Memory B cell (primary cell): Measurements from ENCODE around the gene SEC23IP.
A peak's percentile ranks its signal among the peaks of the same experiment; 100 is the strongest.
"Not testable (repeated sequence)": the region's sequence is repeated elsewhere in the genome, so short reads cannot be mapped to it uniquely, and the experiment has no call there.

Experiments used
- ATAC-seq: fragments of 150-1000 bp; cut with Tn5 transposase; 2 replicates; pipeline ENCODE4 v1.10.0; 2021; ENCODE audit warnings: low read depth, mild to moderate bottlenecking, moderate library complexity
- DNase-seq, 2 donors: peaks; one replicate each; pipeline ENCODE4 v3.0.0; 2022; ENCODE audit warnings: low spot score in 2 of 2
- H3K27ac Mint-ChIP-seq: one replicate; pipeline ENCODE4 v1.8.0; 2022; ENCODE audit warnings: mild to moderate bottlenecking, moderate library complexity, mixed read lengths
- H3K27me3 Mint-ChIP-seq: one replicate; pipeline ENCODE4 v1.8.0; 2022; ENCODE audit warnings: mixed read lengths
- H3K36me3 Mint-ChIP-seq: one replicate; pipeline ENCODE4 v1.8.0; 2022; ENCODE audit warnings: mild to moderate bottlenecking, mixed read lengths
- H3K4me1 Mint-ChIP-seq: one replicate; pipeline ENCODE4 v1.8.0; 2022; ENCODE audit warnings: mixed read lengths
- H3K4me3 Mint-ChIP-seq: one replicate; pipeline ENCODE4 v1.8.0; 2022; ENCODE audit warnings: mild to moderate bottlenecking, moderate library complexity, mixed read lengths
- H3K9me3 Mint-ChIP-seq: one replicate; pipeline ENCODE4 v1.8.0; 2022; ENCODE audit warnings: mixed read lengths

Gene SEC23IP

DNA sequence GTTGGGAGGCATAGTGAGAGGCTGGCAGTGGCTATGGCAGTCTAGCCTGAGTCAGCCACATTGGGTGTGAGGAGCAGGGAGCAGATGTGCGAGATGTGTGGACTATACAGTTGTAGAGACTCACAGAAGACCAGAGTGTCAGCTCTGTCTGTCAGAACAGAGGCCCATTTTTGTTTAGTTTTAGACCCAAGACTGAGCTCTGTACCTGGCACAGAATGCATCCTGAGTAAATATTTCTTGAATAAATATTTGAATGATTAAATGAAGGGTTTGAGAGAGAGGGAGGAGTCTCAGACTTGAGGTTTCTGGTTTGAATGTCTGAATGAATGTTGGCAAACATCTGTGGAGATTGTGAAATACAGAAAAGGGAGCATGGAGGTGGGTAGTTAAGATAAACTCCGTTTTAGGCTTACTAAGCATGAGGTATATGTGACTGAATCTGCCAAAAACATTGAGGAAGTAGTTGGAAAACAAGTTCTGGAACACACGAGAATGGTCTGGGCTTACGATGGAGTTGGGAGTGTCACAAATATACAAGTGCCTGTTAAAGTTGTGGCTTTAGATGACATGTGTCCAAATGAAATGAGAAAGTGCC, 3.6 kb downstream of the SEC23IP start:
- ATAC-seq (no peak), DNase-seq (no peak)
- Mint-ChIP-seq H3K9me3 (no peaks in the 10 kb centered on the region), H3K27ac (peak overlapping the region; percentile 67), H3K4me1 (peaks cover 42% of the 10 kb centered on the region), H3K4me3 (no peak overlapping the region), H3K27me3 (no peaks in the 10 kb centered on the region), H3K36me3 (peaks cover 10% of the 10 kb centered on the region)

DNA sequence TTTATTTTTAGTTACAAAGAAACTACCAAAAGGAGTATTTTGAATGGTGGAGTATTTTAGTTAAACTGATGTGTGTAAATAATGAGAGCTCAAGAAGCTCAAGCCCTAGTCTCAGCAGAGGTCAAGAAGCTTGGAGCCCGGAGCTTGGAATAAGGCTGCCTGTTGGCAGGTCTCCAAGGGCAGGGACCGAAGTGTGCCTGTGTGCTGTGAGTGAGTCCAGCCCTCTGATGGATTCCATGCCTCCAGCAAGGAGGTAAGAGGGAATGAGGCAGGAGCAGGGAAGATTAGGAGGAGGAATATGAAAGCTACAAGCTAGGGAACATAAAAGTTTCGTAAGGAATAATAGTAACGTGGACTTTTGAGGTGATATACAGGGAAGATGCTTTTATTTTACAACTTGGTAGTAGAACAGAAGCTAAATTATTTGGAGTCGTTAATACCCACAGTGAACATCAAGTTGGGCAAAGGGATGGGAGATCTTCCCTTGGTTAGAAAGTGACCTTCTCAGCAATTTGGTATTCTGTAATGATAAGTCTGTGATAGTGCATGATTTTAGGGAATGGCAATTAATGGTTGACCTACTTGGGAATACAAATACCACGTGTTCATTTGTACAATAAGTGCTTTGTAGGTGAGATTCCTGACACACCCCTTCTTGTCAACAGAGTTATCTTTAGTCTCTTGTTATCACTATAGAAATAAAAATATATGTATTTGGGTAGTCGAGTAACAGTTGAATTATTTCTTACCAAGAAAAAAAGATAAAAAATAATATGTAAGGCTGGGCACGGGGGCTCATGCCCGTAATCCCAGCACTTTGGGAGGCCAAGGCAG, 4.6 kb downstream of the SEC23IP start:
- H3K27ac Mint-ChIP-seq: peak overlapping the region; percentile 24
- peaks cover 10% of the 10 kb centered on the region for H3K36me3 Mint-ChIP-seq
- DNase-seq (no peak), ATAC-seq (no peak)
- no peaks in the 10 kb centered on the region for H3K27me3 Mint-ChIP-seq
- no peak overlapping the region for H3K4me3 Mint-ChIP-seq
- peaks cover 42% of the 10 kb centered on the region for H3K4me1 Mint-ChIP-seq
- no peaks in the 10 kb centered on the region for H3K9me3 Mint-ChIP-seq

DNA sequence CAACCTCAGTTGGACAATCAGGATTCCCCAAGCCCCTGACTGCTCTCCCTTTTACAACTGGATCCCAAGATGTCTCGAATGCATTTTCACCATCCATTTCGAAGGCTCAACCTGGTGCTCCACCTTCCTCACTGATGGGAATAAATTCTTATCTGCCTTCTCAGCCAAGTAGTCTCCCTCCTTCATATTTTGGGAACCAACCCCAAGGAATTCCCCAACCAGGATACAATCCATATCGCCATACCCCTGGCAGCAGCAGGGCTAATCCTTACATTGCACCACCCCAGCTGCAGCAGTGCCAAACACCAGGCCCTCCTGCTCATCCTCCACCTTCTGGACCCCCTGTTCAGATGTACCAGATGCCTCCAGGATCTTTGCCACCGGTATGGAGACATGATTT, 6.0 kb downstream of the SEC23IP start:
- ATAC-seq: no peak
- Mint-ChIP-seq H3K4me3 (no peak overlapping the region), H3K27me3 (no peaks in the 10 kb centered on the region), H3K9me3 (no peaks in the 10 kb centered on the region), H3K4me1 (peaks cover 38% of the 10 kb centered on the region), H3K27ac (peak overlapping the region; percentile 28), H3K36me3 (peaks cover 10% of the 10 kb centered on the region)
- DNase-seq: no peak

DNA sequence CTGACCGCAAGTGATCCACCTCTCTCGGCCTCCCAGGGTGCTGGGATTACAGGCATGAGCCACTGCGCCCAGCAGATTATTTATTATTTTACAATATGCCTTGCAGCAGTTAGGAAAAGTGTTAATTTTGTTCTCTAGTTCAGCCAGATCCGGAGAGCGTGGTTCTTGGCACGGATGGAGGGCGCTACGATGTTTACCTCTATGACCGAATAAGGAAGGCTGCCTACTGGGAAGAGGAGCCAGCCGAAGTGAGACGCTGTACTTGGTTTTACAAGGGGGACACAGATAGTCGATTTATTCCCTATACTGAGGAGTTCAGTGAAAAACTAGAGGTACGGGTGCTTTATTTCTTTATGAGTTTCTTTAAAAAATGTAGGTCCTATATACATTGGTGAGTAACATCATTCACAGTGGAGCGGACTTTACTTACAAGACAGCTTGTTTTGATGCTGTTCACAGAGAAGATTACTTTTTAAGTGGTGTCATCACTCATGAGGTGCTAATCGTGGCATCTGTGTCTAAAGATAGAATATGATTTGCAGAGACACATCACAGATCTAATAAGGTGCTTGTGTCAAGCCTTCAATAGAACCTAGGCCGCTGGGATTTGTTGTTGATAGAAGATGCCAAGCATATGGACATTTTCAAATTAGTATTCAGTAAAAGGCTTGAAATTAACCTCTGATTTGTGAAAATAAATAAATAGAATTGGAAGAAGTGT, 11.6 kb downstream of the SEC23IP start:
- H3K9me3 Mint-ChIP-seq: no peaks in the 10 kb centered on the region
- H3K4me1 Mint-ChIP-seq: peaks cover 6% of the 10 kb centered on the region

DNA sequence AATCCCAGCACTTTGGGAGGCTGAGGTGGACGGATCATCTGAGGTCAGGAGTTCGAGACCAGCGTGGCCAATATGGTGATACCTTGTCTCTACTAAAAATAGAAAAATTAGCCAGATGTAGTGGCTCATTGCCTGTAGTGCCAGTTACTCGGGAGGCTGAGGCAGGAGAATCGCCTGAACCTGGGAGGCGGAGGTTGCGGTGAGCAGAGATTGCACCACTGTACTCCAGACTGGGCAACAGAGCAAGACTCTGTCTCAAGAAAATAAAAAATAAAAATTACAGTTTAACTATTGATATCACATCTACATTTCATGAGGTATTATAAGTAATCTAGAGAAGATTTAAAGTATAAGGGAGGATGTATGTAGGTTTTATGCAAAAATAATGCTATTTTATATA, 15.2 kb downstream of the SEC23IP start:
- H3K4me3 Mint-ChIP-seq, H3K27ac Mint-ChIP-seq, ATAC-seq, DNase-seq, H3K27me3 Mint-ChIP-seq, H3K4me1 Mint-ChIP-seq, H3K9me3 Mint-ChIP-seq: not testable (repeated sequence)
- H3K36me3 Mint-ChIP-seq: peaks cover 23% of the 10 kb centered on the region

More for the DNA sequence above, 11.6 kb downstream of the SEC23IP start:
- Mint-ChIP-seq H3K27me3 (no peaks in the 10 kb centered on the region), H3K36me3 (peaks cover 18% of the 10 kb centered on the region), H3K4me3 (no peak overlapping the region), H3K27ac (no peak overlapping the region)
- DNase-seq (no peak), ATAC-seq (no peak)

DNA sequence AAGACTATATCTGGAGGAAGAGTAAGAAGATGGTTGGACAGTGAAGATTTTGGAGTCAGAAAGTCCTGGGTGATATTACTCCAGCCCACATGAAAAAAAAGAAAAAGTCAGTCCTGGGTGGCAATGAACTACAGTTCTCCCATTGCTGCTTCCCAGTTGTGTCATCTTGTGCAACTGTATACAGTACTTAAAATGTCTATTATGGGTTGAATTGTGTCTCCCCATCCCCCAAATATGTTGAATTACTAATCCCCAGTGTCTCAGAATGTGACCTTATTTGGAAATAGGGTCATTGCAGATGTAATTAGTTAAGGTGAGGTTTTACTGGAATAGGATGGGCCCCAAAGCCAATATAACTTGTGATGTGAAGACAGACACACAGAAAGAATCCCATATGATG, 15.6 kb downstream of the SEC23IP start:
- Mint-ChIP-seq H3K27ac (no peak overlapping the region), H3K36me3 (peaks cover 24% of the 10 kb centered on the region), H3K27me3 (no peaks in the 10 kb centered on the region), H3K9me3 (no peaks in the 10 kb centered on the region), H3K4me1 (no peaks in the 10 kb centered on the region), H3K4me3 (no peak overlapping the region)
- ATAC-seq (no peak), DNase-seq (no peak)

DNA sequence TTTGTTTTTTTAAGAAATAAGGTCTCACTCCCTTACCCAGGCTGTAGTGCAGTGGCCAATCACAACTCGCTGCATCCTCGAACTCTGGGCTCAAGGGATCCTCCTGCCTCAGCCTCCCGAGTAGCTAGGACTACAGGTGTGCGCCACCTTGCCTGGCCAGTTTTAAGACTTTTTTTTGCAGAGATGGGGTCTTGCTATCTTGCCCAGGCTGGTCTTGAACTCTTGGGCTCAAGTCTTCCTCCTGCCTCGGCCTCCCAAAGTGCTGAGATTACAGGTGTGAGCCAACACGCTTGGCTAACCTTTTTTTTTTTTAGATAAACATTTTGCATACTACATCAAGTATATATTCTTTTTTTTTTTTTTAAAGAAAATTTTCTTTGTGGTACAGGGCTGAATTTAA, 18.2 kb downstream of the SEC23IP start:
- H3K9me3 Mint-ChIP-seq: no peaks in the 10 kb centered on the region
- H3K27ac Mint-ChIP-seq: no peak overlapping the region
- no peak for DNase-seq
- no peaks in the 10 kb centered on the region for H3K4me1 Mint-ChIP-seq
- no peak for ATAC-seq
- peaks cover 20% of the 10 kb centered on the region for H3K36me3 Mint-ChIP-seq
- H3K27me3 Mint-ChIP-seq: no peaks in the 10 kb centered on the region
- no peak overlapping the region for H3K4me3 Mint-ChIP-seq

DNA sequence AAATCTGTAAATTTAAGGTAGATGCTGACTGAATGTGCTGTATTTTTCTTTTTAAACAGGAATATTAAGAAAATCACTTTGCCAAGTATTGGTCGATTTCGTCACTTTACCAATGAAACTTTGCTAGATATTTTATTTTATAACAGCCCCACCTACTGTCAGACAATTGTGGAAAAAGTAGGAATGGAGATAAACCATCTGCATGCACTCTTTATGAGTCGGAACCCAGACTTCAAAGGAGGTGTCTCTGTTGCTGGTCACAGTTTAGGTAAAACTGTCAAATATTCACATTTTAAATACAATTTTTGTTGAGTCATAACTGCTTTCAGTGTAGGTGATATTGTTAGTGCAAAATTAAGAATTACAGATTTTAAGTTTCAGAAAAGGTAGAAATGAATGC, 25.2 kb downstream of the SEC23IP start:
- Mint-ChIP-seq H3K4me1 (peaks cover 9% of the 10 kb centered on the region), H3K27me3 (no peaks in the 10 kb centered on the region), H3K9me3 (no peaks in the 10 kb centered on the region), H3K27ac (no peak overlapping the region), H3K4me3 (no peak overlapping the region), H3K36me3 (peaks cover 26% of the 10 kb centered on the region)
- ATAC-seq (no peak), DNase-seq (no peak)

DNA sequence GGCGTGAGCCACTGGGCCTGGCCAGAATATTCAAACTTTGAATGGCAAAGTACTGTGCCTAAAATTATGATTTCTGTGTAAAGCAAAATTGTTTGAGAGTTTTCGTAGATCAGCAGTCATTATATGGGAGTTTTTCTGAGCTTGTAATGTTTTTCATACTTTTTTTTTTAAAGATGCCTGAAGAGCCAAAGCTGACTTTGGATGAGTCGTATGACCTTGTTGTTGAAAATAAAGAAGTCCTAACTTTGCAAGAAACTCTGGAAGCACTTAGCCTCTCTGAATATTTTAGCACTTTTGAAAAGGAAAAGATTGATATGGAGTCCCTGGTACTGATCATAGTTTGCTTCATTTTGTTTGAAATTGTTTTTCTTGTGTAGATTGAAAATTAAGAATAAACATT, 26.7 kb downstream of the SEC23IP start:
- no peak for DNase-seq
- H3K4me3 Mint-ChIP-seq: no peak overlapping the region
- peaks cover 27% of the 10 kb centered on the region for H3K36me3 Mint-ChIP-seq
- H3K27ac Mint-ChIP-seq: peak overlapping the region; percentile 78
- no peaks in the 10 kb centered on the region for H3K9me3 Mint-ChIP-seq
- no peaks in the 10 kb centered on the region for H3K27me3 Mint-ChIP-seq
- no peak for ATAC-seq
- peaks cover 9% of the 10 kb centered on the region for H3K4me1 Mint-ChIP-seq

DNA sequence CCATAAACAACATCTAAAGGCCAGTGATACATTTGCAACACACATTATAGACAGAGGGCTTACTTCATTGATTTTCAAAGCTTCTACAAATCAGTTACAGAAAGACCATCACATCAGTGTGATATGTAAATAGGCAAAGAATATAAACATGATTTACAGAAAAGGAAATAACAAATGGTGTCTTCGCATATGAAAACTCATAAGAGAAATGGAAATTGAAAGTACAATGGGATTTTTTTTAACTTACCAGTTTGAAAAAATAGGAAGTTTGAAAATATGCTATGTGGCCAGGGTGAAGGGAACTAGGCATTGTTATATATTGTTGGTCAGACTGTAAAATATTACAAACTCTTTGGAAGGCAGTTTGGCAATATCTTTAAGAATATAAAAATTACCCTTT, 27.3 kb downstream of the SEC23IP start:
- H3K4me3 Mint-ChIP-seq: peak overlapping the region; percentile 42

DNA sequence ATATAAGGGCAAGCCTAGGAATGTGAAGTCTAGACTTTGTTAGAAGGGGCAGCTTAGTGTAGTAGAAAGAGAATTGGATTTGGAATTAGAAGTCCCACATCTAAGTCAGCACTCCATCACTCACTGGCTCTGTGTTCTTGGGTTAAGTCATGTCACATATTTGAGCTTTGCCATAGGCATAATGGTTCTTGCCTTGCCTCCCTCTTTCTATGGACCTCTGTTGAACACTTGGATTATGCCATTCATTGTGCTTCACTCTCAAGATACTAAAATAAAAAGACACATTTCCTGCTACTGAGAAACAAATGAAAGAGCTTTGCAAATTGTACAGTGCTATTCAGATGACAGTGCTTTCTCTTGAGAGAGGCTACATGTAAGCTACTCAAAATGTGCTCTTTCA, 35.9 kb downstream of the SEC23IP start:
- ATAC-seq (no peak), DNase-seq (no peak)
- Mint-ChIP-seq H3K4me3 (no peak overlapping the region), H3K36me3 (peaks cover 25% of the 10 kb centered on the region), H3K27me3 (no peaks in the 10 kb centered on the region), H3K9me3 (no peaks in the 10 kb centered on the region), H3K27ac (no peak overlapping the region), H3K4me1 (no peaks in the 10 kb centered on the region)

More for the DNA sequence above, 27.3 kb downstream of the SEC23IP start:
- Mint-ChIP-seq H3K27me3 (no peaks in the 10 kb centered on the region), H3K36me3 (peaks cover 25% of the 10 kb centered on the region), H3K27ac (peak overlapping the region; percentile 78), H3K4me1 (peaks cover 9% of the 10 kb centered on the region), H3K9me3 (no peaks in the 10 kb centered on the region)
- no peak for DNase-seq
- ATAC-seq: peak; percentile 86

DNA sequence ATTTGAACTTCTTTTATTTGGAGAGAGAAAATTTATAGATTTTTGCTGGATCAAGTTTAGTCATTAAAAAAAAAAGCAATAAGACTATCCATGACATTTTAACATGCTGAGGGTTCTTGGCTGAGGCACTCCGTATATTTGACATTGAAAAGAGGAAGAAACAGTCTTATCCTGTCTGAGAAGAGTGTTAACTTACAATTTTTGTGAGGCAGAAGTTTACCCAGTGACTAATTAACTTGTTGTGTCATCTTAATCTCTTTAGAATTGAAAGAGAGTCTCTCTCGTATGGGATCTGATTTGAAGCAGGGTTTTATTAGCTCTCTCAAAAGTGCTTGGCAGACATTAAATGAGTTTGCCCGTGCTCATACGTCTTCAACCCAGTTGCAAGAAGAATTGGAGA, 39.3 kb downstream of the SEC23IP start:
- DNase-seq: no peak
- no peak for ATAC-seq
- H3K36me3 Mint-ChIP-seq: peaks cover 32% of the 10 kb centered on the region
- no peaks in the 10 kb centered on the region for H3K9me3 Mint-ChIP-seq
- no peak overlapping the region for H3K27ac Mint-ChIP-seq
- no peaks in the 10 kb centered on the region for H3K27me3 Mint-ChIP-seq
- H3K4me1 Mint-ChIP-seq: no peaks in the 10 kb centered on the region
- H3K4me3 Mint-ChIP-seq: no peak overlapping the region

DNA sequence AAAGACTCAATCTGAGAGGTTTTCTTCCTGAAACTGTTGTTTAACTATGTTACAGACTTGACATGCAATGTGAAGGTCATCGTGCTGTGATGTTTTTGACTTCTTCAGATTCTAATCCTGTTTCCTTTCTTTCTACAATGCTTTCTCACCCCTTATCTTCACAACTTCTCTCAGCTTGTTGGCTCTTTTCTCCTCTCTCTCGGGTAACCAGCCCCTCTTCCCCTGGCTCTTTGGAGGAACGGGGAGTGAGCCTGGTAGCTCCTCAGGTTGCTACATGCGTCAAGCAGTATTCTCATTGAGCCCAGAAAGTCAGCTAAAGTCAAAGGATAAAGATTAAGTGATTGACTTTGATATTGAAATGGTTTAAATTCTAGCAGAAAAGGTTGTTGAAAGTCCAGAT, 40.1 kb downstream of the SEC23IP start:
- H3K9me3 Mint-ChIP-seq: no peaks in the 10 kb centered on the region
- H3K4me1 Mint-ChIP-seq: no peaks in the 10 kb centered on the region
- no peaks in the 10 kb centered on the region for H3K27me3 Mint-ChIP-seq
- H3K27ac Mint-ChIP-seq: peak overlapping the region; percentile 29
- DNase-seq (no peak), ATAC-seq (no peak)
- H3K36me3 Mint-ChIP-seq: peaks cover 30% of the 10 kb centered on the region
- no peak overlapping the region for H3K4me3 Mint-ChIP-seq

DNA sequence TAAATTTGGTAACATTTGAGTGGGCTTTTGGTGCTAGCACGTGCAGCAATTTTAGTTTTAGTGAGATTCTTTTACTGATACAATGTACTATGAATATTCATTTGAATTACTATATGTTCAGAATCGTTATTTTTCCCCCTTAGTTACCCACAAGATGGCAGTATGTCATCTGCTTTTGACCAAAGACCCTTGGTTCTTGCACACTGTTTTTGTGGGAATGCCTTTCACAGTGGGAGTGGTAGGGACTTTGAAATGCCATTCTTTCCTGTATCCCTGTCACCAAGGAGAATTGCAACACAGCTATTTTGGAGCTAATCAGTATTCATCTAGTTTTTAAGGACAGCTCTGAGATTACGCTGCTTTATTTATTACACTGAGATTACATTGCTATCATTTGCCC, 40.6 kb downstream of the SEC23IP start:
- H3K4me1 Mint-ChIP-seq: no peaks in the 10 kb centered on the region
- peaks cover 29% of the 10 kb centered on the region for H3K36me3 Mint-ChIP-seq
- H3K4me3 Mint-ChIP-seq: no peak overlapping the region
- ATAC-seq: no peak
- DNase-seq: no peak
- no peaks in the 10 kb centered on the region for H3K27me3 Mint-ChIP-seq
- no peak overlapping the region for H3K27ac Mint-ChIP-seq
- no peaks in the 10 kb centered on the region for H3K9me3 Mint-ChIP-seq
